ENCODE results near the gene WDTC1.
A peak's percentile ranks its signal among the peaks of the same experiment; 100 is the strongest.

The WDTC1 gene

DNA sequence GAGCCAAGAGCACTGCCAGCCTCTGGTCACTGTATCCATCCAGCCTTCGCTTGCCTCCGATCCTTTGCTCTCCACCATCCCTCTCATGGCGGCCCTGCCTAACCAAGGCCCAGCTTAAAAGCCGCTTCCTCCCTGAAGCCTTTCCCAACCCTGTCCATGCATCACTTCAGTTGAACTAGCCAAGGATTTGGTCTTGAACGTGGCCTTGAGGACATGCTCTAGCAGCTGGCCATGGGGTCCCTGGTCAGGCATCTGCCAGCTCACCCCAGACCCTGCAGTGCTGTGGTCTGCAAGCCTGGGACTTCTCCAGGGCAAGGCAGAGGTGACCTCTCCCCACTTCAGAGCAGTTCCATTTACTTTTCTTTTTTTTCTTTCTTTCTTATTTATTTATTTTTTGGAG lies 102.3 kb downstream of the WDTC1 start:
- no peak for DNase-seq

DNA sequence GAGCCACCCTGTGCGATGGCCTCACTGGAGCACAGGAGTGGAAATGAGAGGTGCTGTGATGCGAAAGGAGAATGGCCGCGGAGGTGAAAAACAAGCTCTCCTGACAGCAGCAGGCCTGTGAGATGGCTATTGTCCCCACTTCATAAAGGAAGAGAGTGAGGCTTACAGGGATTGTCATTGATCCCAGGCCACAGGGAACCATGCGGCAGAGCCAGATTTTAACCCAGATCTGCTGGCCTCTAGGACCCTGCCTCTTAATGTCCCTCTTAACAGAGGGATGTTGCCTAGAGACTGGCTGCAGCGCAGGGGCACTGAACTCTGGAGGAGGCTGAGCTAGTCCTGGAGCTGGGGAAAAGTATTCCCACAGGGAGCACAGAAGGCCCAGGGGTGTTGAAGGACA lies 104.3 kb downstream of the WDTC1 start:
- no peak for DNase-seq

DNA sequence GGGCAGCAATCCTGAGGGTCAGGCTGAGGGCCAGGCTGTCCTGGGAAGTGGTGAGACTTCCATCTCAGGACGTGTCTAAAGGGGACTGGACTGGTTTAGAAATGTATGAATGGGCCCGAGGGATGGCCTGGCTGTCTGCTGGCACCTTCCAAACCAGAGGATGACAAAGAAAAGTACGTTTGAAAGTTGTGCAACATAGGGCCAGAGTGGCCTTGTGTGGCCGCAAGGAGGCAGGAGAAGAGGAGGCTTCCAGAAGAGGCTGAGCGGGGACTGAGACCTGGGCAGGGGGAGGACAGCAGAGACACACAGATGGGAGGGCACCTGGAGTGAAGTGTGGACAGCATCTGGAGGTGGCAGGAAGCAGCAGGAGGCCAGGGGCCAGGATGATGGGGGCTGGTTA lies 104.8 kb downstream of the WDTC1 start:
- DNase-seq, result no peak

DNA sequence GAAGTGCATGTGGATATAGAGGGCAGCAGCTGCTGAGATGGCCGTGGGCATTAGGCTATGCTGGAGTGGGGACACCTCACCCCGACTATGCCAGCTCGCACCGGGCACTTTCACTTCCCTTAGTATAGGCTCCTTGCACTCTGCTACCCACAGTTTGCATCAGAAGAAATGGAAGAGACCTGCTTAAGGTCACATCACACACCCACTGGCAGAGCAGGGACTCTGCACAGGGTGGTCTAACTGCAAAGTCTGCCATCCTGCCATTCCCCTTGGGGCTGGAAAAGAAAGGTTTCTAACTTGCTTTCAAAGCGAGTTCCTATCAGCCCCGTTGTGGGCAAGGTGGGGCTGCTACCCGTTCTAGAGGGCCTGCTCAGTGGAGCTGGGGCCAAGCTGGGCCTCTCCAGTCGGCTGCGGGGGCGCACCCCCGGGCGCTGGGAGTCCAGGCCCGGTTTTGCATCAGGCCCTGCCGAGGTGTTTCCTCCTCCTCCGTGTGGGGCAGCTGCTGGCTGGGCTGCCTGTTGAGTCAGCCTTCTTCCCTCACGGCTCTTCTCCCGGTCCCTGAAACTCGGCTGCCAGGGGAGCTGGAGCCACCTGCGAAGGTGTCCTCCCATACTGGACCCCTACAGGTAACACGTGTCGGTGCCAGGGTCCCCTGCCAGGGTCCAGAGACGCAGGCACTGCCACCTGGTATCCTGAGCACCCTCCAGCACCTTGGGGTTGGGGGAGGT lies 107.3 kb downstream of the WDTC1 start, which contains the start of gene SYTL1:
Gene SYTL1, plus strand, starts transcription at position 498 of the 728 bp plus-strand sequence. CDS start 3,313 bp downstream, outside the sequence.
- no peak for DNase-seq

DNA sequence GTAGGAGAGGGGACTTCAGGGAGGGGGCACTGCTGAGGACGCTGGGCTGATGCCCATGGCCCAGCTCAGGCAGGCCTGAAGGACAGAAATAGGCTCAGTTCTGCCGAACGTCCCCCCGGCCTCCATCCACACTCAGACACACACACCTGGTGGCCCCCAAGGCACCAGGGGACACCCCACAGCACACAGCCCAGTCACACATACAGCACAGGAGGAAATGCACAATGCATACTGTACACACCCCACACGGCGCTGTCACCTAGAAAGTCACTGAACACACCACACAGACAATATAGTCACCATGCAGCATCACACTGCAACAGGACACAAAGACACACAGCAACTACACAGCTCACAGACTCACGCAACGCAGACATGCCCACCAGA lies 108.0 kb downstream of the WDTC1 start:
- DNase-seq, result no peak

DNA sequence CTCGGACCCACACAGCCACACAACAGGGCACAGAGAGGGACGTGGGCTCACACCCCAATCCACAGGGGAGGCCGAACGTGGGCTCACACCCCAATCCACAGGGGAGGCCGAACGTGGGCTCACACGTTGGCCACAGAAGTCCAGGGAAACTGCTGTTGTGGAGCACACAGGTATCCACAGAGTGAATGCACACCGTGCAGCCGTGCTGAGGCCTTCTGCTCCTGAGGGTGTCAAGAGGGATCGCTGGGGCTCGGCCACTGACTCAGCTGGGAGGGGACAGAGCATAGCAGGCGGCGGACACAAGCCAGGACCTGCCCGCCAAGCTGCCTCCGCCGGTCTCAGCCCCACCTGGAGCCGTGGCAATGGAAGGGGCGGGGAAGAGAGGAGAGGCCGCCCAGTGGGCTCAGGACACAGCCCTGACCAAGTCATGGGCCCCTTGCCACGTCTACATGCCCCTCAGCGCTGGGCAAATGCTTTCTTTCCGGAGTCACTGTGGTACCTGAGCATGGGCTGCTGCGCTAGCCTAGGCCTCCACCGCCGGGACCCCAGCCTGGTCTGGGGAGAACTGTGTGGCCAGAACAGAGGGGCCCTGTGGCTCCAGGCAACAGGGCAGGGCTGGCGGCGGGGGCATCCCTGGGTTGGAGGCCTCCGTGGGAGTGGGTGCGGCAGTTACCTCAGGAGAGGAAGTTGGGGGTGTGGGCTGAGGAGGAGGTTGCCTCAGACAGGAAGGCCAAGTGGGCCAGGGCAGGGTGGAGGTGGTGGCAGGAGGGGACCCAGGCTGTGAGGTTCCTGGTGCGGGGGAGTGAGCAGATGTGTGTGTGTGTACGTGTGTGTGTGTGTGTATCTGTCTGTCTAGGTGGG lies 108.6 kb downstream of the WDTC1 start:
- no peak for DNase-seq

DNA sequence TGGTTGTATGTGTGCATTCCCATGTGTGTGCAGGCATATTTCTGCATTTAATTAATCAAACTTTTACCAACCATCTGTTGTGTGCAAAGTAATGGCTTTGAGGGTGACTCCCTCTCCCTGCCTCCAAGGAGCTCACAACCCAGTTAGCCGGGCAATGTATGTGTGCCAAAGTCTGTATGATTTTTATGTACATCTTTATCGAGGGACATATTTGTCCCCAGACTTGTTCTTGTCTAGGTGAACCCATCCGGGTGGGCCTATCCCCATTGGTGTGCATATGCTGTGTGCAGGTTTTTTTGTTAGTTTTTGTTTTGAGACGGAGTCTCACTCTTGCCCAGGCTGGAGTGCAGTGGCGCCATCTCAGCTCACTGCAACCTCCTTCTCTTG lies 109.2 kb downstream of the WDTC1 start:
- DNase-seq, result no peak

DNA sequence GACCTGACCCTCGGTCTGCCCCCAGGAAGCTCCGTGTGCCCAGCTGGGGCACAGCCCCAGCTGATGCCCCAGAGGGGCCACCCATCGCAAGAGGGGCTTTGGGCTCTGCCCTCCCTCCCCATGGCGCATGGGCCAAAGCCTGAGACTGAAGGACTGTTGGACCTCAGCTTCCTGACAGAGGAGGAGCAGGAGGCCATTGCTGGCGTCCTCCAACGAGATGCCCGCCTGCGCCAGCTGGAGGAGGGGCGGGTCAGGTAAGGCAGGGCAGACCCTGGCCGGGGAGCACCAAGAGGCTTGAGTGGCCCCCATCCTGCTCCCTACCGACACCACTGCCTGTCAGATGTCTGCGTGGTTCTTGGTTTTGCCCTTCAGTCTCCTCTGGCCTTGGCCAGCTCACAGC lies 110.8 kb downstream of the WDTC1 start:
- no peak for DNase-seq

DNA sequence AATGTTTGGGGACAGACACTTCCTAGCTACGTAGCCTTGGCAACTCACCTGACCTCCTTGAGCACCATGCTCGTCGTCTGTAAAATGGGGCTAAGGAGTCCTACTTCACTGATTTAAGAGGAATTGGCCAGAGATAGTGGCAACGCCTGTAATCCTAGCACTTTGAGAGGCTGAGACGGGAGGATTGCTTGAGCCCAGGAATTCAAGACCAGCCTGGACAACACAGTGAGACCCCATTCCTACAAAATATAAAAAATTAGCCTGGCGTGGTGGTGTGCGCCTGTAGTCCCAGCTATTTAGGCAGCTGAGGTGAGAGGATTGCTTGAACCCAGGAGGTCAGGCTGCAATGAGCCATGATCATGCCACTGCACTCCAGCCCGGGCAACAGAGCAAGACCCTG lies 111.9 kb downstream of the WDTC1 start:
- no peak for DNase-seq

DNA sequence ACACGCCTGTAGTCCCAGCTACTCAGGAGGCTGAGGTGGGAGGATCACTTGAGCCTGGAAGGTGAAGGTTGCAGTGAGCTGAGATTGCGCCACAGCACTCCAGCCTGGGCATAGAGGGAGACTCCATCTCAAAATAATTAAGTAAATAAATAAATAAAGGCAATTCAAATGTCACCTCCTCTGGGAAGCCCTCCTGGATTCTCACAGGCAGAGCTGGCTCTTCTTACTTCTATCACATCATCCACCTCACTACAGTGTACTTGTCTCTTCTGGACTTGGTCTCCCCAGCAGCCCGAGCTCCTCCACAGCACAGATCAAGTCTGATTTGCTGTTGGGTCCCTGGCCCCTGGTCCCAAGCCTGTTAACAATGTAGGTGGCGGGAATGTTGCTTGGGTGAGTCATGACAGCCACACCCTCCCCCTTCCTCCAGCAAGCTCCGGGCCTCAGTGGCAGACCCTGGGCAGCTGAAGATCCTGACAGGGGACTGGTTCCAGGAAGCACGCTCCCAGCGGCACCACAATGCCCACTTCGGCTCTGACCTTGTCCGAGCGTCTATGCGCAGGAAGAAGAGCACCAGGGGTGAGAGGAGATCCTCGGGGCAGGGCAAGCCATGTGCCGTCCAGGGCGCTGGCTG lies 112.7 kb downstream of the WDTC1 start:
- no peak for DNase-seq

DNA sequence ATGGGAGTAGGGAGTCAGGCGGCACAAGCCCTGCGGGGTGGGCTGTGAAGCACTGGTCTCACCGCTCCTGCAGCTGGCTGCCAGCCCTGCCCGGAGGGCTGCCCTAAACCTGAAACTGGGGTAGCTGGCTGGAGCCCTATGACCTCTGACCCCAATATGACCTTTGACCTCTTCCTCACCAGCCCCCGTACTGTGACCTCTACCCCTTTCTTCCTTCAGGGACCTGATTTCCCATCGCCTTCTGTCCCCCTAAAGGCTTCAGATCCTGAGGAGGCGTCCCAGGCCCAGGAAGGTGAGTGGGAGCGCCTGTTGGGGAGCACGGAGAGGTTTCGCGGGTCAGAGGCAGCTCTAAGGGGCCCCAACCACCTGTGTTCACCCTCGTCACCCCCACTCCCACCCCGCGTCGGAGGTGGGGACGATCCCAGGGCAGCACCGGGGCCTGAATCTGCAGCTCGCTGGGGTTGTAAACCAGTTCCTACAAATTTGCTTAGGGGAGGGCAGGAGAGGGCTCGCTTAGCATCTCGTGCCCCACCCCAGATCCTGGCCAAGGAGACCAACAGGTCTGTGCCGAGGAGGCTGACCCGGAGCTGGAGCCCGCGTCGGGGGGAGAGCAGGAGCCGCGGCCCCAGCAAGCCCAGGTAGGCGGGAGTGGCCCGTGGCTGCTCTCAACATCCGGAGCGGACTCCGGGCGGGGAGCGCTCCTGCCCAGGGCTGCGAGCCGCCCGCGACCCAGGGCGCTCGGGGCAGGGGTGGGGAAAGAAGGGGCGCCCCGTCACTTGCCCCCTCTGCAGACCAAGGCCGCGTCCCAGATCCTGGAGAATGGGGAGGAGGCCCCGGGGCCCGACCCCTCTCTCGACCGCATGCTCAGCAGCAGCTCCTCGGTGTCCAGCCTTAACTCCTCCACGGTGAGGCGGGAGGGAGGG lies 114.7 kb downstream of the WDTC1 start:
- no peak for DNase-seq

DNA sequence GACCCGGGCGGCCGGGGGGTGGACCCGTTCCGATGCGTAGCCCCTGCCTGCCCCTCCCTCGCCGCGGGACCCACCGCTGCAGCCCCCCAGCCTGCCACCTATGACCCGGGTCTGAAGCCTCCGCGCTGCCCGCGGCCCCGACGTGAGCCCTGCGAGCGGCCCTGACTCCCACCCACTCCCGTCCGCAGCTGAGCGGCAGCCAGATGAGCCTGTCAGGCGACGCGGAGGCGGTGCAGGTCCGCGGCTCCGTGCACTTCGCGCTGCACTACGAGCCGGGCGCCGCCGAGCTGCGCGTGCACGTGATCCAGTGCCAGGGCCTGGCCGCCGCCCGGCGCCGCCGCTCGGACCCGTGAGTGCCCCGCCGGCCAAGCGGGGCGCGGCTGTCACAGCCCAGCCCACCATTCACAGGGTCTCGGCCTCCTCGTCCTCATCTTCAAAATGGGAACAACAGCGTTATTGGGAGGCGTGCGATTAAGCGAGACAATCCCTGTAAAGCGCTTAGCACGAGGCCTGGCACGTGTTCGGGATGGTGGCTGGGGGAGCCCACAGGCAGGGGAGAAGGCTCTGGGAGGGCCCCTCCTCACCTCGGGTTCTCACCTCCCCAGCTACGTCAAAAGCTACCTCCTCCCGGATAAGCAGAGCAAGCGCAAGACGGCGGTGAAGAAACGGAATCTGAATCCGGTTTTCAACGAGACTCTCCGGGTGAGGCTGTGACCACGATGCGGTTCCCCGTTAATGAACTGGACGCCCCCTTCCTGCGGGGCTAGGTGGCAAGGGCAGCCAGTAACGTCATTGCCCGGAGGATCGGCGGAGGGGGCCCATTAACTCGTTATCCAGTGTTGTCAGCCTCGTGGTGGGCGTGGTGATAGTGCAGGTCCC lies 115.6 kb downstream of the WDTC1 start:
- peak; percentile 80 for DNase-seq

DNA sequence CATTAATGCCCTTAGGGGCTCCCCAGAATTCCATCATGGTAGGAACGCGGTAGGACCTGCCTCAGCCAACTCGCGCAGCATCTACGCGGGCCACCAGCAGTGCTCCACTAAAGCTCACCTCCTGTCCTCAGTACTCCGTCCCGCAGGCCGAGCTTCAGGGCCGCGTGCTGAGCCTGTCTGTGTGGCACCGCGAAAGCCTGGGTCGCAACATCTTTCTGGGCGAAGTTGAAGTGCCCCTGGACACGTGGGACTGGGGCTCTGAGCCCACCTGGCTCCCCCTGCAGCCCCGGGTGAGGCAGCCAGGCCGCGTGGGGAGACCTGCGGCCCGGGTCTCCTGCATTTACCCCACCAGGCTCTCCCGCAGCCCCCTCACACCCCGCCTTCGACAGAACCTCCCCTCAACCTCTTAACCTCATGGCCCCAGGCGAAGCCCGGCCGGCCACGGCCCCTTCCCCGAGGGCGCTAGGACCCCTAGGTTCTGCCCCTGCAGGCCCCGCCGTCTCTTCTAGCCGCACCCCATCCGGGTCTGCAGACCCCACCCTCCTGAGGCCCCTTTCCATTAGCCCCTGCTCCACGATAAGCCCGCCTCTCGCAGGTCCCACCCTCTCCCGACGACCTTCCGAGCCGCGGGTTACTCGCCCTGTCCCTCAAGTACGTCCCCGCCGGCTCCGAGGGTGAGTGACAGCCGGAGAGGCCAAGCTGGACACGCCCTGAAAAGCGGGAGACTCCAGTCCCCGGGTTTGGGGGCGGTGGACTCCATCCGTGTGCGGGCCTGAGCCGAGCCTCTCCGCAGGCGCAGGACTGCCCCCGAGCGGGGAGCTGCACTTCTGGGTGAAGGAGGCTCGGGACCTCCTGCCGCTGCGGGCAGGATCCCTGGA lies 116.5 kb downstream of the WDTC1 start:
- DNase-seq, result no peak

DNA sequence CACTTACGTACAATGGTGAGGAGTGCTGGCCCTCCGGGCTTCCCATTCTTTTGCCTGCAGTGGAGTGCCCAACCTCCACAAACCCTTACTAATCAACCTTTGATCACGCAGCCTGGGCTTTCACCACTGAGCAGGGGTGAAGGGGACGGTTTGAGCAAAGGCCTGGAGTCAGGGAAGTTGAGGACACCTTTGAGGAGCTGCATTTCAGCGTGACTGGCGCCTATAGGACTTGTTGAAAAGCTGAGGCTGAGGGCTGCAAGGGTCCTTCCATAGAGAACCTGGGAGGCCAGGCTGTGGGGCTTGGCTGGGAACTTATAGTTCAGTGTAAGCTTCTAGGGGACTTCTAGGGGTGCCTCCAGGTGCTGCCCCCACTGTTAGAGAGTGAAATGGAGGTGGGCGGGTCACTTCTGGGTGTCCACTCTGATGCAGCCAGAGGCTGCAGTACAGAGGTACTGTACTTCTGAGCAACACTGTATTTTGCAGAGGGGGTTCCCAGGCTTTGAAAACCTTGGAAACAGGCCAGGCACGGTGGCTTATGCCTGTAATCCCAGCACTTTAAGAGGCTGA lies 117.2 kb downstream of the WDTC1 start:
- no peak for DNase-seq

DNA sequence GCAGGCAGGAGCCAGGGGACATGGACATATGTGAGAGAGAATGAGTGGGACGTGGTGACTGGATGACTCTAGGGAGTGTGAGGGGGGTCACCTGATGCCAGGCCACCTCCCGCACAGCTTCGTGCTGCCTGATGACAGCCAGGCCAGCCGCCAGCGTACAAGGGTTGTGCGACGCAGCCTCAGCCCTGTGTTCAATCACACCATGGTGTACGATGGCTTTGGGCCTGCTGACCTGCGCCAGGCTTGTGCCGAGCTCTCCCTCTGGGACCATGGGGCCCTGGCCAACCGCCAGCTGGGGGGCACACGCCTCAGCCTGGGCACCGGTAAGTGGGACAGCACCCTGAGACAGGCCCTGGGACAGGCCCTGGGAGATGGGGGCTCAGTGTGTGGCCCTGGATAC lies 118.7 kb downstream of the WDTC1 start:
- DNase-seq, result no peak

DNA sequence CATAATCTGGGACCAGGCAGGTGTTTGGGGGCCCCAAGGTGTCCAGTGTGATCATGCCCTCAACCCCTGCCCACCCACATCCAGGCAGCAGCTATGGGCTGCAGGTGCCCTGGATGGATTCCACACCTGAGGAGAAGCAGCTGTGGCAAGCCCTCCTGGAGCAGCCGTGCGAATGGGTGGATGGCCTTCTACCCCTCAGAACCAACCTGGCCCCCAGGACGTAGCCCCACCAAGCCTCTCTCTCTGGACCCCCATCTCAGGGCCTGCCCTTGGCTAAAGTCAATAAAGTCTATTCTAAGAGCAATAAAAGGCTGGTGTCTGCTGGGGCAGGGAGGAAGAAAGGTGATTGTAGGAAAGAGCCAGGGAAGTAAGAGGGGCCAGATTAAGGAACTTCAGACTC lies 119.2 kb downstream of the WDTC1 start:
- DNase-seq, result no peak

DNA sequence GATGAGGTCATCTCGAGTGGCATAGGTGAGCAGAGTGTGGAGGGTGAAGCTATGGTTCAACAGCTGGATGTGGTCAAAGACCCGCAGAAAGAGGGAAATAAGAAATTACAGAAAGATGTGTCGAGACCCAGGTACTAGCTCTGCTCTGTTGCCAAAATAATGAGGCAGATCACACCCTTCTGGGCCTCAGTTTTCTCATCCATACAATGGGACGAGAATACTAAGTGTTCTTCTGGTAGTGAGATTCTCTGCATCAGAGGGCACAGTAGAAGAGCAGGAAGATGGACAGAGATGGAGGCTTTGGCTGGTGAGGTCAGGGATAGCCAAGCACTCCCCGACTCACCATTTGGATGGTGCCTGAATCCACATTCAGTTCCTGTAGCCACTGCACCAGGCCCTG lies 121.3 kb downstream of the WDTC1 start:
- DNase-seq, result no peak

DNA sequence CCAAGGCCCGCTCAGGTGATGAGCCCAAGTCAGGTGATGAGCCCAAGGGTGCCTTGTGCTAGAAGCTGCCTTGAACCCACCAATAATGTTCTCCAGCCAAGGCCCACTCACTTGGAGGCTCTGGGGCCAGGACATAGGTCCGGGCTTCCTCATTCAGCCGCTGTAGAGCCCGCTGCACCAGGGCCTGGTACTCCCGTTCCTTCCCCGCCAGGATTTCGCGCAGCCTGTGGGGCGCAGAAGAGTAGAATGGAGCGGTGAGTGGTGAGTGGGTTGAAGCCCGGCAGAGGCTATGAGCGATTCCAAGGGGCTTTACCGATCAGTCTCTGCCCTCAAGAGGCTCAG lies 121.8 kb downstream of the WDTC1 start:
- no peak for DNase-seq

DNA sequence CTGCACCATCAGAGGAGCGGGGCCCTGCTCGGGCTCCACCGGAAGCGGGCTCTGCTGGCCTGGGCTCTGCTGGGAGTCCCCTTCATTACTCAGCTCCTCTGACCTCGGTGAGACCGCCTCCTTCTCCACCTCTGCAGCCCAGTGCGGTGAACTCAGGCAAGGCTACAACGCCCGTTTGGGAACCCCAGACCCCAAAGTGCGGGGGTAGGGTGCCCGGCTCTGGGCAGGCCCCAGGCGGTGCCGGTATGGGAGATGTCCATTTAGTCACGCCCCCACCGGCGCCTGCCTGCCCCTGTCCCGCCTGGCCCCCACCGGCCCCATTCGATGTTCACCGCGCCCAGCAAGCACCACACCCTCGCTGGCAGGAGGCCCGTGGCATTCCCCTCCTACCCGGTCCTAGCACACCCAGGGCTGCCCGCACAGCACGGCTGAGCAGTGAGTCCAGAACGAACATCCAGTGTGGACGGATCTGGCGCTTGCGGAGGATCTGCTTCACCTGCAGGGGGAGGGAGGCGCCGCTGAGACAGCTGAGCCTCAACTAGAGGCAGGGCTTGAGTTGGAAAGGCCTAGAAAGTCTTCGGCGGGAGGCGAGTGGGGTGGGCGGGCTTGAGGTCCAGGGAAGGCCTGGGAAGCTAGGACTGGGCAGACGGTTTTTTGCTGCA lies 122.3 kb downstream of the WDTC1 start:
- no peak for DNase-seq

Measured in right forelimb (tissue), 1 donor.